GM19240 (cell line): ENCODE results near the gene CYSRT1.

Source experiments
- DNase-seq: peaks from one replicate; pipeline ENCODE4 v3.0.0; 2011; ENCODE audit warnings: low spot score; ENCODE audit not compliant: insufficient read length

Gene CYSRT1, protein sequence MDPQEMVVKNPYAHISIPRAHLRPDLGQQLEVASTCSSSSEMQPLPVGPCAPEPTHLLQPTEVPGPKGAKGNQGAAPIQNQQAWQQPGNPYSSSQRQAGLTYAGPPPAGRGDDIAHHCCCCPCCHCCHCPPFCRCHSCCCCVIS

DNA sequence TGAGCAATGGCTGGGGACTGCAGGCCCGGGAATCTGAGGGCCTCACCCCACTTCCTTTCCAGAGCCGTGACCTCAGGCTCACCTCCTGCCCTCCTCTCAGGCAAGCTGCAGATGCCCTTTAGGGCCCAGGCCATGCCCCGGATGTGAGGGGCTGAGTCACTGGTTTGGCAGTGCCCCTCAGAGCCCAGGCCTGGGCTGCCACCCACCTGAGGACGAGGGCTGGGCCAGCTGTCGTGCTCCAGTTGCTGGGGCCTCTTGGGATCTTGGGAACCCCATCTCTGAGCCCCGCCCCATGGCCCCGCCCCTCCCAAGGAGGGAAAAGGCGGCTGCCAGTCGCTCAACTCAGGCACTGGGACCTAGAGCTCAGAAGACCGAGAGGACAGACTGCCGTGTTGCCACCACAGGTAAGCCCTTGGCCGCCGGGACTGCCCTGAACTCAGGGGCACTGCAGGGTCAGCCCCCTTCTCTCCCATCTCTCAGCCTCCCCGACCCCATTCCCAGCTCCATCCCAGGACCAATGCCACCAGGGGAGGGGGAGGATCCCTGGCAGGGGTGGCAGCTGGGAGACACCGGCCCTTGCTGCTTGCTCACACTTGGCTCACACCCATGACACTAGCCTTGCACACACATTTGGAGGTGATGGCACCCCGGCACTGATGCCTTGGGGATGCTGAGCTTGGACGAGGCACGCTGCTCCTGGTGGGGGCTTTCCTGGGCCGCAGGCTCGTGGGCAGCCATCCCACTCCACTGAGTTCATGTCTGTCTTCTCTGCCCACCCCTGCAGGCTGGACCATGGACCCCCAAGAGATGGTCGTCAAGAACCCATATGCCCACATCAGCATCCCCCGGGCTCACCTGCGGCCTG is at the start of gene CYSRT1:
Gene CYSRT1 (plus strand): TSS at position 345 of the 865 bp plus-strand sequence. CDS start 448 bp downstream, at position 793.
- no peak for DNase-seq

DNA sequence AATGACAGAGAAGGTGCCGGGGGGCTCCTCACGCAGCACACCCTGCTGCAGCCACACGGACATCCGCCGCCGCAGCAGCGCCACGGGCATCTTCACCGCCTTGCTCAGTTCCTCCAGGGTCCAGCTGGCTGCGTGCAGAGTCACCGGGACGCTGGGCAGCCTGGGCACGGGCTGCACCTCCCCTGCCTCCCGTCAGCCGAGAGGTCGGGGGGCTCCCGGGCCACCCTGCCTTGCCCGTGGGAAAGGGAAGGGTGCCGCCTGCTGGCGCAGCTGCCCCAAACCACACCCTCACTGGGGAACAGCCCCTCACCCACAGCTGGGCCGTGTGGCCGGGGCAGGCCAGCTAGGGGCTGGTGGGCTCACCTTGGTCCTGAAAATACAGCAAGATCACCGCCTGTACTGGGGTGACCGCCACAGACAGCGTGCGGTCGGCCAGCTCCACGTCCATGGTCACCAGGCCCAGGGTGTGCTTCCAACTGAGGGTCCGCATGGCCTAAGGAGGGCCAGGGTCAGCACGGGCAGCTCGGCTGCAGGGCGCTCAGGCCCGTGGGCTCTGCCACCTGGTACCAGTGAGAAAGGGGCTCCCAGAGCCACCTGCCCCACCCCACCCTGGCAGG is 49.5 kb upstream of the CYSRT1 start:
- no peak for DNase-seq

DNA sequence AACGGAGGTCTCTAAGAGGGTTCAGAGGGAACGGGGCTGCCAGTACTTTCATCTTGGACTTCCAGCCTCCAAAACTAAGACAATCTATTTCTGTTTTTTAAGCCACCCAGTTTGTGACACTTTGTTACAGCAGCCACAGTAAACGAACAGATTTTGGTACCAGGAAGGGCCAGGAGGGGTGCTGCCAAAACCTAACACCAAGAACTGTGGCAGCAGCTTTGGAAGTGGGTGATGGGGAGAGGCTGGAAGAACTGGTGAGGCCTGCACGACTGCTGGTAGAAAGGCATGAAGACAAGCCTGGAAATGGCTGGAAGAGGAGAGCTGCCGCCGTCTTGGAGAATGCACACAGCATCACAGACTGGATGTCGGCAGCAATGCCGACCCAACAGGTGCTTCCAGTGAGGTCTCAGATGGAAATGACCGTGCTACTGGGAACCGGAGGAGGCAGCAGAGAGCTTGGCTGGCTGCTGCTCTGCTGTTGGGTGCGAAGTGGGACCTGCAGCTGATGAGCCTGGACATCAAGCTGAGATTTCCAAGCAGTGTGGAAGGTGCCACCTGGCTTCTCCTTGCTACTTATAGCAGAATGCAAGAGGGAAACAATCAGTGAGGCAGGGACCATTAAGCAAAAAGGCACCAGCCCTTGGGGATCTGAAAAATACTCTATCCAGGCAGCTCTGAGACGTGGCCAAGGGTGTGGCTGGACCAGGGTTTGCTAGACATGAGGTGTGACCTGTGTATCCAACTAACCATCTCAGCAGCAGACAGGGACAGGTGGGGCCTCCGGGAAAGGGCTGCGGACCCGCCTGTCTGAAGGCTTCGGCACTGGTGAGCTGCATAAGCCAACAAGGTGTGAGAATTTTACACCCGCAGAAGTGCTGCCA is 48.4 kb upstream of the CYSRT1 start:
- DNase-seq, result peak; percentile 87

DNA sequence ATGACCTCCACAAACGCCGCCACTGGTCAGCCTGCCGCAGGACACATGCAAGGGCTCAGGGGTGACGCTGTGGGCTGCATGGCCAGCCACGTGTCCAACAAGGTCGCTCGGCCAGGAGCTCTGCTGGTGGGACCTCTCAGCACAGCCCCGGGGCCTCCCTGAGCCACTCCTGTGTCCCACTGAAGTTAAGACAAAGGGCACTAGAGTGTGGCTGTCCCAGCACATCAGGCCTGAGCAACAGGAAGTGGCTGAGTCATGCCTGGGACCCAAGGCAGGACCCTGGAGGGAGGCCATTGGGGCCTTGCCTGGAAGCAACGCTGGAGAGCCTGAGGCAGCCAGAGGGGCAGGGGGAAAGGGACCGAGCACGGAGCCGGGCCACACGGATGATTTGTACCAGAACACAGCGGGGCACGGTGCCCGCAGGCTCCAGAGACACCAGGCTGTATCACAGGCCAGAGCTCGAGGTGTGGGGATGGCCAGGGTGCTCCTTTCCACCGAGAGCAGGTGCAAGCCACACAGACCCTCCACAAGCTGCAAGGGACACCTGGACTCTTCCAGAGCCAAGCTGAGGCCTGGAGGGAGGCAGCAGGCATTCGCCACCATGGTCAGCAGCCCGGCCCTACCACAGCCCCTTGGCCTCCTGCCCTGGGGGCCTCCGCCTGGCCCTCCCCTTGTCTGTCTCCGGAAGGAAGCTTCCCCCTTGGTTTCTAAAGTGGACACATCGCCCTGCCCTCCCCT is 46.6 kb upstream of the CYSRT1 start:
- DNase-seq, result no peak

DNA sequence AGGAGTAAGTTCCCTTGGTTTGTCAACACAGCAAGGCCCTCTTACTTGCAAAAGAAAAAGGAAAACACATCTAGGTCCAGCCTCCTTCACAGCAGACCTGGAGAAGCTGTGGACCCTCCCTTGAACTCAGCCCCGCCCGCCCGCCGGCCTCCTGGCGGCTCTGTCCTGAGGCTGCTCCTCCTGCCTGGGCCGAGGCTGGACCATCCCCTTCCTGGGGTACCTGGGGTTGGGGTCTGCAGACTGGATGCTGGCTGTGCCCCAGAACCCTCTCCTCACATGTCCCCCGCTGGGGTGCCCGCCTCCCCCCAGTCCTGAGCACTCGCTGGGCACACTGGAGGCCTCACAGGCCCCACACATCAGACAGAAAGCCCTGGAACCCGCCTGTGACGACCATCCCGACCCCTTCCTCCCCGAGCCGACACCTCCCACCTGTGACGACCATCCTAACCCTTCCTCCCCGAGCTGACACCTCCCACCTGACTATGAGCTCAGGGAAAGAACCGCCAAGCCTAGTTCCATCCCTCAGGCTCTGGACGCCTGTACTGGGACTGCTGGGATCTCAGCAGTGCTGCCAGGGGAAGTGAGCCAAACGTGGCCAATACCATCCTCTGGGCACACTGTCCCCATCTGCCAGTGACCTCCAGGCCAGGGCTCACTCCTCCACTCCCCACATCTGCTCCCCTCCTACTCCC is 45.9 kb upstream of the CYSRT1 start:
- DNase-seq, result no peak

DNA sequence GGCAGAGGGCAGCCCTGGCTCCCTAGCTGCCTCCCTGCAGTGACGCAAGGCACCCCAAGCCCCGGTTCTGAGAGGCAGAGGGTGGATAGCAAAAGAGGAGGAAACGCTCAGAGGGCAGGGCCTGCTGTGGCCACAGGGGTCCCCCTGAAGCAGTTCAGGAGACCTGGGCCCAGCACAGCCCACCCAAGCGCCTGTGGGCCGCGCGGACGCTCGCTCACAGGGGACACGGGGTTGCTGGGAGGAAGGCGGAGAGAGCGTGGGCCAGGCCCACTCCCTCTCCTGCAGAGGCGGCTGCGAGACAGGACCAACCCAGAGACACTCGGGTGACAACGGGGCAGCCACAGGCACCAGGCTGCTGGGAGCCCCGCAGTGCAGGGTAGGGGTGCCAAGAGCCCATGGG is 45.2 kb upstream of the CYSRT1 start:
- DNase-seq, result no peak

DNA sequence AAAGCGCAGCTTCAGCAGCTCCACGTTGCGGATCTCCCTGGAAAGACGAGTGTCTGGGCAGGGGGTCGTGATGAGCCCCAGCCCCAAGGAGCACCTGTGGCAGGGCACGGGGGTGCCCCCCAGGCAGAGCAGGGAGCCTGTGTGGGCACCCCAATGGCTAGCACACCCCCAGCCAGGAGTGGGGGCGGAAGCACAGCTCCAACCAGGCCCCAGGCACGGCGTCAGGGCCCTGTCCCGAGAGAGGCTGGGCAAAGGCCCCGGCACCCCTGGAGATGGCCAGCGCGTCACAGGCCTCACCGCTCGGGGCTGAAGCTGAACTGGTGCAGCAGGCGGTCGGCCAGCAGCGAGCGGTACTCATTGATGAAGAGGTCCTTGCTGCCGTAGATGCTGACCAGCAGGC is 44.5 kb upstream of the CYSRT1 start:
- DNase-seq, result no peak

DNA sequence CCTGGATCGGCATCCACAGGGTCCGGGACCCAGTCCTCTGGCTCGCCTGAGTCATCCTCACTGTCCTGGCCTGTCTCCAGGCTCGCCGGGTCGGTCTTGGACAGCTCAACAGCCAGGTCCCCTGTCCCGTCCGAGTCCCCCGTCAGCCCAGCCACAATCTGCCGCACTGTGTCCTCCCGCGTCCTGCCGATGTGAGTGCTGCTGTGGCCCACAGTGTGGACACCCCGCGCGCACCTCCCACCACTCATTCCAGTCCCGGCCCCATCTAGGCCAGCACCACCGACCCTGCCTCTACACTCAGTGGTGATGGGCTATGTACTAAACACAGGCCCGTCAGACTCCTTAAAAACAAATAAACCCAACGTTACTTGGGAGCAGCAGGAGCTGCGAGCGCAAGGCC is 43.3 kb upstream of the CYSRT1 start:
- no peak for DNase-seq

DNA sequence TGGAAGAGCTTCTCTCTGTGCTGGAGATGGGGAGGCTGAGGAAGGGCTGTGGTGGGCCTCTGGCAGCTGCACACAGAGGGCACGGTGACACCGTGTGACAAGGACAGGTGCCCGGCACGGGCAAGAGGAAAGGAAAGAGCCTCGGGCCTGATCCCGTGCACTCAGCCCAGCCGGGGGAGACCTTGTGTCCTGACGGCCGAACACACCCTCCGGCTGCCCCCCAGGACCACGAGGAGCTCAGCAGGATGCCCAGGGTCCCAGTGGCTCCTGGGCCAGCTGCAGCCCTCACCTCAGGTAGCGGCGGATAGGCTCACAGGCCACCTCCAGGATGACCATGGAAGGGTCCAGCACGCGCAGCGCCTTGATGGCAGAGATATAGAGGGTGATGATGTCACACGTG is 42.1 kb upstream of the CYSRT1 start:
- no peak for DNase-seq

DNA sequence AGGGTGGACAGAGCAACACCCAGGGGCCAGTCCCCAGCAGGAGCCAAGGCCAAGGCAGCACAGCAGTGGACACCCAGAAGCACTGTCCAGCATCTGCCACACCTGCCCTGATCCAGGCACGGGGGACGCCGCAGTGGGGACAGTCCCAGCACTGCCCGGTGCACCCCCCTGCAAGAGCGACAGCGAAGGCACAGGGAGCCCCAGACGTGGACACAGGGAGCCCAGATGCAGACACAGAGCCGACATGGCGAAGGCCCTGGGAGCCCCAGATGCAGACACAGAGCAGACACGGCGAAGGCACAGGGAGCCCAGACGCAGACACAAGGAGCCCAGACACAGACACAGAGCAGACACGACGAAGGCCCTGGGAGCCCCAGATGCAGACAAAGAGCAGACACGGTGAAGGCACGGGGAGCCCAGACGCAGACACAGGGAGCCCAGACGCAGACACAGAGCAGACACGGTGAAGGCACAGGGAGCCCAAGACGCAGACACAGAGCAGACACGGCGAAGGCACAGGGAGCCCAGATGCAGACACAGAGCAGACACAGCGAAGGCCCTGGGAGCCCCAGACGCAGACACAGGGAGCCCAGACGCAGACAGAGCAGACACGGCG is 40.9 kb upstream of the CYSRT1 start:
- DNase-seq, result no peak

DNA sequence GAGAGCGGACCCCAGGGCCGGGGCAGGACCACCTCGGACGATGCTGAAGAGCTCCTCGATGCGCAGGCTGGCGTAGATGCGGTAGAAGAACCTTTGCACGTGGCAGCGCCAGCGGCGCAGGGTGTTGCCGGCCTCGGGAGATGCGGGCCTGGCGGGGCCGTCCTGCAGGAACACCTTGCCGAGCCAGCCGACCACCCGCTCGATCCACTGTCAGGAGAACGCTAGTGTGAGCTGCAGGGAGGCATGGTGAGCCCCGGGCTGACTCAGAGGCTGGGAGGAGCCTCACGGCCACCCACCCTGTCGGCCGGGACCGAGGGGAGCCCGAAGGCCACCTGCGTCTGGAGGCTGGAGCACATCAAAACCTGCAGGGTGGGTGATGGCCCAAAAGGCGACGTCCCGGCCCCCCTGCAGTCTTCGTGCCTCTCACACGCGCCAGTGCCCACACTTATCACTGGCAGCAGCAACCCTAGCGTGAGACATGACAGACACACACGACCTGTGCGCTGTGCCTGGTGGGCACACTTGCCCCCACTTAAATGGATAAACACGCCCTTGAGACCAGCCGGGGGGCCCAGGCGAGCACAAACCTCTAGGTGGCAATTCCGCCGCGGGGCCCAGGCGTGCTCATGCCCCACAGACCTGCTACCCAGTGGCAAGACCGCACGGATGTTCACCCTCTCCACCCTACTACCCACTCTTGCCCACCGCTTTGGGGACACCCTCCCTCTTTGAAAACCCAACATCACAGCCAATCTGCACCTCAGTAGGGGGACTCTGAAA is 39.9 kb upstream of the CYSRT1 start:
- no peak for DNase-seq

DNA sequence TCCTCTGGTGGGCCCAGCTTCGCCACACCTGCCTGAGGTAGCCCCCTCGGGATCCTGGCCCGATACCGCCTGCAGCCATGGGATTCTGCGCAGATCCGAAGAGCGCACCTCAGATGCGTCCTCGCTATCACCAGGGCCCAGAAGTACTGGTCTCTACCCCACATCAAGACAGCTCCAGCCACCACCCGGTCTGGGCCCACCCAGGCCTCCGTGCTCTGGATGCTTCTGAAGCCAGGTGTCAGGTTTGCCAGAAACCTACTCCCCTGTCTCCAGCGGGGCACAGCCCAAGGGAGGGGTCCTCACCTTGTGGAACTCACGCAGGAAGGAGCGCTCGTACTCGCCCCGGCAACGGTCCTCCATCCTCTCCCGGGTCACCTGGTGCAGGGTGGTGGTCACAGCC is 39.1 kb upstream of the CYSRT1 start:
- no peak for DNase-seq

DNA sequence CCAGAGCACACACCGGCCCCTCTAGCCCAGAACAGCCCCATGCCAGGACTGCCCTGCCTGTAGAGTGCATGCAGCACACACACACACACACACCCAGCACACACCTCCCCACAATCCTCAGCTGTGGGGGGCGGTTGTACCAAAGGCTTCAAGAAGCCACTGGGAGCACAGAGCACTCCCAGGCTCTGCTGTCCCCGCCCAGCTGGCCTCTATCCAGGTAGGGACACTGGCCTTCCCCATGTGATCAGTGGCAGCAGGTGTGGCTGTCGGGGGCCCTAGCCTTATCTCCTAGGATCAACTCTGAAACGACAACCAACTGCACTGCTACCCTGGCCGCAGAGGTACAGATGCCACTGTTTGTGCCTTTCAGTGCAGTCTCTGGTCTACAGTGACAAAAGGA is 38.6 kb upstream of the CYSRT1 start:
- no peak for DNase-seq

DNA sequence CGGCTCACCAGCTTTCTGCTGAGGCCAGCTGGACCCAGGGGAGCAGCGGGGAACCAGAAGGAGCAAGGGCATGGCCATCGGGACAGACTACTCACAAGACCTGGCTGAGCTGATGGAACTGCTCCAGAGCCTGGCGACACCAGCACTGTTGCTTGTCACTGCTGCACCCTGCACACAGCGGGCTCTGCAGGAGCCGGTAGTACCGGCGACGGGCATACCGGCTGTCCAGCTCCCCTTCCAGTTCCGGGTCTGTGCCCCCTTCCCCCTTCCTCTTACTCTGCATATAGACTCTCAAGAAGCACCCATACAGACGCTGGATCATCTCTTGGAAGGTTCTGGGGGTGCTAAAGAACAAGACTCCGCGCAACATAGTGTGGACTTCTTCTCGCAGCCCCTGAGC is 37.6 kb upstream of the CYSRT1 start:
- DNase-seq, result no peak

DNA sequence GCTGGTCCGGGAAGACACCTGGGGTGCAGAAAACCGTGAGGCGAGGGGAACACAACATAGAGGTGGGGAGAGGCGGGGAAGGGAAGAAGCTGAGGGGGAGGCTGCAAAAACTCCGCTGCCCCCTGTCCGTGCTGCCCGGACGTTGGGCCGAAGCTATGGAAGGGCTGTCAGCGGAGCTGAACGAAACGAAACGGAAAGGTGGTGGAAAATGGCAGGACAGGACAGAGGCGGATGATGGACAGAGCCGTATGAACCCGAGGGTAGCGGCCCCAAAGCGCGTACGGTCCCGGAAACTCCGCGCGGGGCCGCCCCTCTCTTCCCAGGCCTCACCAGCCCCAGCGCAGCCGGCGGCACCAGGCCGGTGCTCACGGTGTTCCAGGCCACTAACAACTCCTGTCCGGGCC is 36.9 kb upstream of the CYSRT1 start:
- no peak for DNase-seq

DNA sequence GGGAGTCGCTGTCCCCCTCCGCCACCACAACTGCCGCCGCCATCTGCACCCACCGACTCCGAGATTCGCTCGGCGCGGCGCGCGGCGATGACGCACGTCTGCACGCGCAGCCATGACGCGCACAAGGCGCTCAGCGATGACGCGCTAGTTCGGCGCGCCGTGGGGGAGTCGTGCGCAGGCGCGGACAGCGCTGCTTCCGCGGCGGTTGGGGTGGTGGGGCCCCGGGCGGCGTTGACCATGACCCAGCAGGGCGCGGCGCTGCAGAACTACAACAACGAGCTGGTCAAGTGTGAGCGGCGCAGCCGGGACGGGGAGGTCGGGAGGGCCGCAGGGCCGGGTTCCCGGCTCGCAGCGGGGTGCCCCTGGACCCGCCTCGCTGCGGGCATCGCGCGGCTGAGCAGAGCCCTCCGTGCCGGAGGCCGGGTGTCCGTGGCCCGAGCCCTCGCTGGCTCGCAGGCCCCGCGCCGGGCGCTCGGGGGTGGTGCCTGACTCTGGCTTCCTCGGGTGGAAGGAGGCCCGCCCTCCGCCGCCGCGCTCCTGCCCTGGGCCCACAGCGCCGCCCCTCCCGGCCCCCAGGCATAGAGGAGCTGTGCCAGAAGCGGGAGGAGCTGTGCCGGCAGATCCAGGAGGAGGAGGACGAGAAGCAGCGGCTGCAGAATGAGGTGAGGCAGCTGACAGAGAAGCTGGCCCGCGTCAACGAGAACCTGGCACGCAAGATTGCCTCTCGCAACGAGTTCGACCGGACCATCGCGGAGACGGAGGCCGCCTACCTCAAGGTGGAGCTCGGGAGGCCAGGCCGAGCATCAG is 36.3 kb upstream of the CYSRT1 start, which contains the start of the genes ANAPC2 and SSNA1:
Gene ANAPC2 (minus strand): TSS at position 71 of the 807 bp plus-strand sequence. CDS start 28 bp downstream, at position 43.
Gene SSNA1 (plus strand): TSS at position 187 of the 807 bp plus-strand sequence. CDS start 51 bp downstream, at position 238.
- peak; percentile 91 for DNase-seq

DNA sequence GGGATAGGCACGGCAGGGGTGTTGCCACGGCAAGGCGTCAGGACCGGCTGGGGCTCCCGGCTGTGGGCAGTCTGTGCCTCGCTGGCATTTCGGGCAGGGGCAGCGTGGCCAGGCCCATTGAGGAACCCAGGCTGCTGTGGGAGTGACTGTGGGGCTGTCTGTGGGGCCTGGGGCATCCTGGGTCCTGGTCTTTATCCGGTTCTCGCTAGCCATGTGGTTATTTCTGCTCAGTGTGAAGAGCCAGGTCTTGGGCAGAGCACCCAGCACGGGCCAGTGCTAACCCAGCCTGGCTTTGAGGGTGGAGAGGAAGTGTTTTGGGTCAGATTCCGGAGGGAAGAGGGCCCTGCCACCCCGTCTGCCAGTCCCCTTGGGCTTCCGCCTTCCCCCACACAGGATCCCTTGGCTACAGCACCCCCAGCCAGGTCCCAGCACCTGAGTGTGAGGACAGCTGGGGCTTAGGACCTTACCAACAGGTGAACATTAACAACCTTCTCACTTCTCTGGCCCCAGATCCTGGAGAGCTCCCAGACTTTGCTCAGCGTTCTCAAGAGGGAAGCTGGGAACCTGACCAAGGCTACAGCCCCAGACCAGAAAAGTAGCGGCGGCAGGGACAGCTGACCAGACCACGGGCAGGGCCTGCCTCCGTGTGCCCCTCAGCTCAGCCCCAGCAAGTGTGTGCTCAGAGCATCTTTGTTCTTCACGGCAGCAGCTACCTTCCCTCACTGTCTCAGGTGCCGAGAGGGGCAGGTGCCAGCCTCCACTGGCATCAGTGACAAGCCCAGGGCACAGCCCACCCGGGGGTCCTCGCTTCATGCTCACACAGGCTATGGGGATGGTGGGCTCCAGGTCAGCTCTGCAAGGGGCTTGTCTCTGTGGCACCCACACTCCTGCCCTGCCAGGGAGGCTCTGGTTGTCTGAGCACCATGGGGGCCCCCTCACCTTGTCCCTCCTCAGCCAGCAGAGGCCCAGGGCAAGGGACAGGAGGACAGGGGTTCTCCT is 35.4 kb upstream of the CYSRT1 start:
- no peak for DNase-seq
